DMS 273 (cell line): ENCODE measurements around the gene CXorf38.
"Not testable (repeated sequence)": the region's sequence is repeated elsewhere in the genome, so short reads cannot be mapped to it uniquely, and the experiment has no call there.

ENCODE experiments used
- DNase-seq: peaks from one replicate; lab custom pipeline; 2025; ENCODE audit not compliant: unreplicated experiment; lab: John Stamatoyannopoulos, UW

CXorf38 gene

GRCh38 chrX:40628506-40628905 is 18.9 kb downstream of the CXorf38 start:
- no peak for DNase-seq

- DNase-seq, result no peak
Observed at GRCh38 chrX:40625294-40625693, 22.1 kb downstream of the CXorf38 start.

- no peak for DNase-seq
Observed at GRCh38 chrX:40623665-40624064, 23.7 kb downstream of the CXorf38 start.

- no peak for DNase-seq
Observed at GRCh38 chrX:40623139-40623536, 24.2 kb downstream of the CXorf38 start, which contains the start of gene MPC1L. TSS of gene MPC1L (plus strand) at chrX:40623428. CDS start at chrX:40623566, 138 bp downstream.

- DNase-seq, result no peak
Observed at GRCh38 chrX:40622479-40623138, 24.8 kb downstream of the CXorf38 start.

GRCh38 chrX:40617566-40617965 is 29.8 kb downstream of the CXorf38 start:
- no peak for DNase-seq

- no peak for DNase-seq
Observed at GRCh38 chrX:40615976-40616375, 31.4 kb downstream of the CXorf38 start.

GRCh38 chrX:40612511-40612910 is 34.9 kb downstream of the CXorf38 start:
- no peak for DNase-seq

GRCh38 chrX:40607381-40607780 is 40.0 kb downstream of the CXorf38 start:
- DNase-seq, result no peak

- DNase-seq, result no peak
Observed at GRCh38 chrX:40603446-40603845, 43.9 kb downstream of the CXorf38 start.

GRCh38 chrX:40589616-40590321 is 57.6 kb downstream of the CXorf38 start:
- DNase-seq, result not testable (repeated sequence)

- not testable (repeated sequence) for DNase-seq
Observed at GRCh38 chrX:40587623-40588022, 59.7 kb downstream of the CXorf38 start.

- DNase-seq, result no peak
Observed at GRCh38 chrX:40582811-40583210, 64.5 kb downstream of the CXorf38 start.

GRCh38 chrX:40582178-40582577 is 65.2 kb downstream of the CXorf38 start:
- DNase-seq, result not testable (repeated sequence)

- DNase-seq, result peak; percentile 54
Observed at GRCh38 chrX:40581336-40581920, 65.9 kb downstream of the CXorf38 start.

GRCh38 chrX:40580537-40581335 is 66.6 kb downstream of the CXorf38 start, which contains the start of gene ATP6AP2:
TSS of gene ATP6AP2 (plus strand) at chrX:40580970. CDS start at chrX:40581066, 96 bp downstream.
- DNase-seq, result peak; percentile 97

GRCh38 chrX:40579900-40580536 is 67.3 kb downstream of the CXorf38 start:
- peak; percentile 33 for DNase-seq

- DNase-seq, result no peak
Observed at GRCh38 chrX:40579141-40579540, 68.2 kb downstream of the CXorf38 start.

- no peak for DNase-seq
Observed at GRCh38 chrX:40578039-40578695, 69.2 kb downstream of the CXorf38 start.
